Measurements from ENCODE around the gene TSPEAR.

GRCh38 chr21:44611551-44611950 lies 99.8 kb downstream of the TSPEAR start:
- TF ChIP-seq ZBTB8A (CRISPR knock-in tag; IDR thresholded peaks at IDR 0.05; ENCODE audit: borderline replicate concordance, low read depth) (no peak), MXD1 (CRISPR knock-in tag; IDR thresholded peaks at IDR 0.05) (no peak), ELF4 (CRISPR knock-in tag; IDR thresholded peaks at IDR 0.05; ENCODE audit: borderline replicate concordance) (no peak), ZNF766 (CRISPR knock-in tag; IDR thresholded peaks at IDR 0.05; ENCODE audit: borderline replicate concordance) (no peak), FOSL2 (CRISPR knock-in tag; IDR thresholded peaks at IDR 0.05) (no peak), ESRRA (CRISPR knock-in tag; IDR thresholded peaks at IDR 0.05; ENCODE audit: low read depth) (no peak), ZNF782 (CRISPR knock-in tag; IDR thresholded peaks at IDR 0.05; ENCODE audit: borderline replicate concordance) (no peak), CTCF (CRISPR knock-in tag; IDR thresholded peaks at IDR 0.05) (no peak), ARNT2 (CRISPR knock-in tag; IDR thresholded peaks at IDR 0.05; ENCODE audit: low read depth) (no peak), CEBPB (IDR thresholded peaks at IDR 0.05; ENCODE audit: borderline replicate concordance, low read depth, low read length) (no peak)
- TF ChIP-seq, protein P1, sequence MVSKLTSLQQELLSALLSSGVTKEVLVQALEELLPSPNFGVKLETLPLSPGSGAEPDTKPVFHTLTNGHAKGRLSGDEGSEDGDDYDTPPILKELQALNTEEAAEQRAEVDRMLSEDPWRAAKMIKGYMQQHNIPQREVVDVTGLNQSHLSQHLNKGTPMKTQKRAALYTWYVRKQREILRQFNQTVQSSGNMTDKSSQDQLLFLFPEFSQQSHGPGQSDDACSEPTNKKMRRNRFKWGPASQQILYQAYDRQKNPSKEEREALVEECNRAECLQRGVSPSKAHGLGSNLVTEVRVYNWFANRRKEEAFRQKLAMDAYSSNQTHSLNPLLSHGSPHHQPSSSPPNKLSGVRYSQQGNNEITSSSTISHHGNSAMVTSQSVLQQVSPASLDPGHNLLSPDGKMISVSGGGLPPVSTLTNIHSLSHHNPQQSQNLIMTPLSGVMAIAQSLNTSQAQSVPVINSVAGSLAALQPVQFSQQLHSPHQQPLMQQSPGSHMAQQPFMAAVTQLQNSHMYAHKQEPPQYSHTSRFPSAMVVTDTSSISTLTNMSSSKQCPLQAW (CRISPR knock-in tag; IDR thresholded peaks at IDR 0.05) = no peak
- TF ChIP-seq, protein P2, sequence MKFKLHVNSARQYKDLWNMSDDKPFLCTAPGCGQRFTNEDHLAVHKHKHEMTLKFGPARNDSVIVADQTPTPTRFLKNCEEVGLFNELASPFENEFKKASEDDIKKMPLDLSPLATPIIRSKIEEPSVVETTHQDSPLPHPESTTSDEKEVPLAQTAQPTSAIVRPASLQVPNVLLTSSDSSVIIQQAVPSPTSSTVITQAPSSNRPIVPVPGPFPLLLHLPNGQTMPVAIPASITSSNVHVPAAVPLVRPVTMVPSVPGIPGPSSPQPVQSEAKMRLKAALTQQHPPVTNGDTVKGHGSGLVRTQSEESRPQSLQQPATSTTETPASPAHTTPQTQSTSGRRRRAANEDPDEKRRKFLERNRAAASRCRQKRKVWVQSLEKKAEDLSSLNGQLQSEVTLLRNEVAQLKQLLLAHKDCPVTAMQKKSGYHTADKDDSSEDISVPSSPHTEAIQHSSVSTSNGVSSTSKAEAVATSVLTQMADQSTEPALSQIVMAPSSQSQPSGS (CRISPR knock-in tag; IDR thresholded peaks at IDR 0.05) = no peak
- TF ChIP-seq, protein P3, sequence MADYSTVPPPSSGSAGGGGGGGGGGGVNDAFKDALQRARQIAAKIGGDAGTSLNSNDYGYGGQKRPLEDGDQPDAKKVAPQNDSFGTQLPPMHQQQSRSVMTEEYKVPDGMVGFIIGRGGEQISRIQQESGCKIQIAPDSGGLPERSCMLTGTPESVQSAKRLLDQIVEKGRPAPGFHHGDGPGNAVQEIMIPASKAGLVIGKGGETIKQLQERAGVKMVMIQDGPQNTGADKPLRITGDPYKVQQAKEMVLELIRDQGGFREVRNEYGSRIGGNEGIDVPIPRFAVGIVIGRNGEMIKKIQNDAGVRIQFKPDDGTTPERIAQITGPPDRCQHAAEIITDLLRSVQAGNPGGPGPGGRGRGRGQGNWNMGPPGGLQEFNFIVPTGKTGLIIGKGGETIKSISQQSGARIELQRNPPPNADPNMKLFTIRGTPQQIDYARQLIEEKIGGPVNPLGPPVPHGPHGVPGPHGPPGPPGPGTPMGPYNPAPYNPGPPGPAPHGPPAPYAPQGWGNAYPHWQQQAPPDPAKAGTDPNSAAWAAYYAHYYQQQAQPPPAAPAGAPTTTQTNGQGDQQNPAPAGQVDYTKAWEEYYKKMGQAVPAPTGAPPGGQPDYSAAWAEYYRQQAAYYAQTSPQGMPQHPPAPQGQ (CRISPR knock-in tag; IDR thresholded peaks at IDR 0.05; ENCODE audit: borderline replicate concordance) = no peak
